H9 (cell line): Measurements from ENCODE around the gene LPCAT4. TPM values are rescaled to one million over a fixed set of nuclear protein-coding genes. Genes with fewer than 3 reads are reported as not detected.

Experiments
- DNase-seq: peaks from one replicate; pipeline ENCODE4 v3.0.0-alpha.2; 2017
- H2AFZ ChIP-seq: one replicate; pipeline ENCODE4 v1.6.1; 2013; ENCODE audit warnings: mild to moderate bottlenecking, low read length, control low read depth, moderate library complexity
- H2AK5ac ChIP-seq: 2 replicates; pipeline ENCODE4 v1.6.1; 2013; ENCODE audit warnings: low read length, control low read depth, mixed read lengths; ENCODE audit not compliant: insufficient read length
- H2BK120ac ChIP-seq: one replicate; pipeline ENCODE4 v1.6.1; 2013; ENCODE audit warnings: low read depth, mild to moderate bottlenecking, low read length, control low read depth, inconsistent platforms; ENCODE audit not compliant: poor library complexity, severe bottlenecking
- H2BK12ac ChIP-seq: 2 replicates; pipeline ENCODE4 v1.6.1; 2013; ENCODE audit warnings: low read length, control low read depth, mixed read lengths, low read depth; ENCODE audit not compliant: insufficient read length
- H2BK15ac ChIP-seq: 2 replicates; pipeline ENCODE4 v1.6.1; 2013; ENCODE audit warnings: low read depth, low read length, control low read depth
- H2BK20ac ChIP-seq: one replicate; pipeline ENCODE4 v1.6.1; 2013; ENCODE audit warnings: low read depth, mild to moderate bottlenecking, low read length, control low read depth, inconsistent platforms; ENCODE audit not compliant: poor library complexity, severe bottlenecking
- H2BK5ac ChIP-seq: 2 replicates; pipeline ENCODE4 v1.6.1; 2013; ENCODE audit warnings: low read length, control low read depth, mixed read lengths; ENCODE audit not compliant: insufficient read length
- H3K14ac ChIP-seq: 2 replicates; pipeline ENCODE4 v1.6.1; 2013; ENCODE audit warnings: low read length, control low read depth; ENCODE audit not compliant: insufficient read depth
- H3K18ac ChIP-seq: 2 replicates; pipeline ENCODE4 v1.6.1; 2013; ENCODE audit warnings: low read depth, mild to moderate bottlenecking, mixed read lengths, low read length, control low read depth; ENCODE audit not compliant: insufficient read length
- H3K23ac ChIP-seq: 2 replicates; pipeline ENCODE4 v1.6.1; 2013; ENCODE audit warnings: low read length, control low read depth, mixed read lengths, low read depth; ENCODE audit not compliant: insufficient read length
- H3K23me2 ChIP-seq: 2 replicates; pipeline ENCODE4 v1.6.1; 2013; ENCODE audit warnings: low read depth, mild to moderate bottlenecking, mixed read lengths, low read length, control low read depth; ENCODE audit not compliant: insufficient read length, poor library complexity, severe bottlenecking
- H3K27ac ChIP-seq: 2 replicates; pipeline ENCODE4 v1.5.1; 2013; ENCODE audit warnings: low read length, control low read depth, mixed read lengths, low read depth; ENCODE audit not compliant: insufficient read length
- H3K27me3 ChIP-seq: 2 replicates; pipeline ENCODE4 v1.6.1; 2013; ENCODE audit warnings: low read length, control low read depth, inconsistent platforms; ENCODE audit not compliant: insufficient read depth
- H3K4ac ChIP-seq: 2 replicates; pipeline ENCODE4 v1.6.1; 2013; ENCODE audit warnings: low read depth, mild to moderate bottlenecking, control low read depth, inconsistent platforms, low read length, moderate library complexity
- H3K4me1 ChIP-seq: 2 replicates; pipeline ENCODE4 v1.6.1; 2013; ENCODE audit warnings: low read length, control low read depth, inconsistent platforms; ENCODE audit not compliant: insufficient read depth
- H3K4me2 ChIP-seq: 2 replicates; pipeline ENCODE4 v1.6.1; 2013; ENCODE audit warnings: low read length, control low read depth, mixed read lengths; ENCODE audit not compliant: insufficient read length, insufficient read depth
- H3K56ac ChIP-seq: 2 replicates; pipeline ENCODE4 v1.6.1; 2013; ENCODE audit warnings: low read depth, mild to moderate bottlenecking, mixed read lengths, low read length, control low read depth; ENCODE audit not compliant: insufficient read length
- H3K79me1 ChIP-seq: 2 replicates; pipeline ENCODE4 v1.6.1; 2013; ENCODE audit warnings: low read depth, mild to moderate bottlenecking, moderate library complexity, low read length, control low read depth, inconsistent platforms; ENCODE audit not compliant: insufficient read depth, poor library complexity, severe bottlenecking
- H3K79me2 ChIP-seq: 2 replicates; pipeline ENCODE4 v1.6.1; 2013; ENCODE audit warnings: low read length, control low read depth, inconsistent platforms; ENCODE audit not compliant: insufficient read depth
- H3K9ac ChIP-seq: 2 replicates; pipeline ENCODE4 v1.6.1; 2013; ENCODE audit warnings: low read length, control low read depth, mixed read lengths; ENCODE audit not compliant: insufficient read length; ENCODE audit errors: extremely low read depth
- H3K9me3 ChIP-seq: one replicate; pipeline ENCODE4 v1.6.1; 2013; ENCODE audit warnings: low read depth, low read length, inconsistent platforms; ENCODE audit not compliant: control insufficient read depth
- H3T11ph ChIP-seq: one replicate; pipeline ENCODE4 v1.6.1; 2013; ENCODE audit warnings: mild to moderate bottlenecking, low read length, control low read depth, inconsistent platforms
- H4K20me1 ChIP-seq: one replicate; pipeline ENCODE4 v1.6.1; 2013; ENCODE audit not compliant: control insufficient read depth, insufficient read length, insufficient read depth
- H4K5ac ChIP-seq: 2 replicates; pipeline ENCODE4 v1.6.1; 2013; ENCODE audit warnings: low read depth, mild to moderate bottlenecking, mixed read lengths, low read length, control low read depth; ENCODE audit not compliant: insufficient read length
- H4K8ac ChIP-seq: replicated peaks from 2 replicates; pipeline ENCODE4 v1.6.1; 2013; ENCODE audit warnings: low read length, control low read depth, mixed read lengths, low read depth; ENCODE audit not compliant: insufficient read length
- H4K91ac ChIP-seq: 2 replicates; pipeline ENCODE4 v1.6.1; 2013; ENCODE audit warnings: low read depth, mild to moderate bottlenecking, moderate library complexity, mixed read lengths, low read length, control low read depth; ENCODE audit not compliant: insufficient read length
- H3K27ac Mint-ChIP-seq, 3 experiments: 2 replicates in 2 of 3; 3 replicates in 1 of 3; pipeline ENCODE4 v1.8.0; 2020 to 2021; ENCODE audit warnings: mixed read lengths in 3 of 3, mild to moderate bottlenecking in 1 of 3, moderate library complexity in 1 of 3
- H3K27me3 Mint-ChIP-seq: 2 replicates; pipeline ENCODE4 v1.8.0; 2021; ENCODE audit warnings: low read depth, mild to moderate bottlenecking, moderate library complexity, mixed read lengths
- H3K36me3 Mint-ChIP-seq, 3 experiments: 2 replicates in 2 of 3; 3 replicates in 1 of 3; pipeline ENCODE4 v1.8.0; 2020 to 2021; ENCODE audit warnings: low read depth in 3 of 3, mixed read lengths in 3 of 3; ENCODE audit not compliant: insufficient read depth in 1 of 3
- H3K4me1 Mint-ChIP-seq, 2 experiments: 2 replicates each; pipeline ENCODE4 v1.8.0; 2020; ENCODE audit warnings: mixed read lengths in 2 of 2
- H3K4me3 Mint-ChIP-seq, 2 experiments: 2 replicates in 1 of 2; 3 replicates in 1 of 2; pipeline ENCODE4 v1.8.0; 2020 to 2021; ENCODE audit warnings: mild to moderate bottlenecking in 2 of 2, mixed read lengths in 2 of 2, moderate library complexity in 1 of 2
- H3K9me3 Mint-ChIP-seq, 2 experiments: 2 replicates in 1 of 2; 3 replicates in 1 of 2; pipeline ENCODE4 v1.8.0; 2020; ENCODE audit warnings: mild to moderate bottlenecking in 2 of 2, mixed read lengths in 2 of 2, moderate library complexity in 1 of 2
- CTCF ChIP-seq: fragments of 200-600 bp; sonication (generic); conservative IDR thresholded peaks from 3 replicates; pipeline ENCODE4 v1.8.0; 2021; ENCODE audit warnings: antibody characterized with exemption, mild to moderate bottlenecking
- WGBS: extraction: QIAGEN DNeasy Blood & Tissue Kit; methylation state at CpG from one replicate; pipeline ENCODE4 v1.1.7; 2013; ENCODE audit warnings: missing lambda C conversion rate, low lambda C conversion rate, mixed read lengths; ENCODE audit not compliant: insufficient read length; ENCODE audit errors: extremely low coverage; 5-methylcytosine and 5-hydroxymethylcytosine counted together
- total RNA-seq: library from RNA; stranded (reverse); gene quantifications from 2 replicates; pipeline ENCODE4 v1.2.1, GENCODE V29; 2021

LPCAT4 gene
- total RNA-seq, 1 experiment from 2014 or later: 71.1 TPM

GRCh38 chr15:34358948-34359347 is 8.0 kb downstream of the LPCAT4 start:
- no peak overlapping the region; the same call in 1 of the 2 replicates for H3K14ac ChIP-seq
- no peak overlapping the region for H3K4me2 ChIP-seq
- DNase-seq: no peak
- H3K23me2 ChIP-seq: no peaks in the 10 kb centered on the region
- no peak overlapping the region for H3K9ac ChIP-seq
- H2BK20ac ChIP-seq: no peak overlapping the region
- H3T11ph ChIP-seq: no peak overlapping the region
- no peak overlapping the region for H4K8ac ChIP-seq
- no peak overlapping the region for H4K91ac ChIP-seq
- H3K9me3 ChIP-seq: no peaks in the 10 kb centered on the region
- Mint-ChIP-seq H3K27me3 (no peaks in the 10 kb centered on the region; the same call in 1 of the 2 replicates), H3K4me3 (no peak overlapping the region), H3K36me3 (peaks cover 33 to 83% (median 74%) of the 10 kb centered on the region in 3 experiments; a peak in 6 of 7 replicates), H3K9me3 (no peaks in the 10 kb centered on the region), H3K4me1 (peaks cover 10 to 14% of the 10 kb centered on the region in 2 experiments), H3K27ac (no peak overlapping the region; a peak in 1 of 7 replicates)
- H3K27me3 ChIP-seq: no peaks in the 10 kb centered on the region
- H3K23ac ChIP-seq: no peak overlapping the region
- TF ChIP-seq CTCF: no peak
- no peak overlapping the region for H2BK12ac ChIP-seq
- H2BK120ac ChIP-seq: no peak overlapping the region
- H4K20me1 ChIP-seq: no peaks in the 10 kb centered on the region
- no peak overlapping the region for H2AK5ac ChIP-seq
- no peak overlapping the region for H2BK15ac ChIP-seq
- no peak overlapping the region for H3K18ac ChIP-seq
- no peaks in the 10 kb centered on the region for H3K79me2 ChIP-seq
- no peak overlapping the region for H3K56ac ChIP-seq
- H3K4me1 ChIP-seq: no peaks in the 10 kb centered on the region
- H3K27ac ChIP-seq: no peak overlapping the region
- no peaks in the 10 kb centered on the region for H3K79me1 ChIP-seq
- H4K5ac ChIP-seq: no peak overlapping the region
- no peak overlapping the region for H2AFZ ChIP-seq
- no CpG with 5 or more reads among the region's 4 CpGs for WGBS
- H2BK5ac ChIP-seq: no peak overlapping the region
- no peak overlapping the region for H3K4ac ChIP-seq
